Left cardiac atrium (tissue), 4 donors: ENCODE results near the gene PRKAG2. TPM values are rescaled to one million over a fixed set of nuclear protein-coding genes. Genes with fewer than 3 reads are reported as not detected.

Source experiments
- ATAC-seq, 2 donors: fragments of 200-7000 bp; cut with Tn5 transposase; one replicate each; pipeline ENCODE4 v1.9.1; 2020; ENCODE audit warnings: mild to moderate bottlenecking in 2 of 2, moderate library complexity in 2 of 2
- DNase-seq: peaks from one replicate; pipeline ENCODE4 v3.0.0-alpha.2; 2020
- intact Hi-C, 2 donors: fragments of 100-400 bp; cut with DNase I; formaldehyde crosslinking; loops; one replicate each; pipeline versions ENCODE4 v1.14.1 to v1.15.1; 2022 to 2023
- total RNA-seq, 2 donors: library from RNA; stranded (reverse); fragmentation: NEBNext Ultra II Directional; extraction: Animal tissue kit (Norgen Biotek cat#: 25700); gene quantifications; one replicate each; pipeline ENCODE4 v1.2.1, GENCODE V29; 2021
- donor health status: DM: no; HTN: yes; CAD: no.
- donor health status: DM: no; HTN: yes; CAD: no; lungs with severe emphysema.
- donor health status: DM: yes; HTN: yes; CAD: no.
- donor health status: Dilated cardiomyopathy.

Gene PRKAG2
- total RNA-seq, 2 donors from 2014 or later, result 141 to 253 TPM

DNA sequence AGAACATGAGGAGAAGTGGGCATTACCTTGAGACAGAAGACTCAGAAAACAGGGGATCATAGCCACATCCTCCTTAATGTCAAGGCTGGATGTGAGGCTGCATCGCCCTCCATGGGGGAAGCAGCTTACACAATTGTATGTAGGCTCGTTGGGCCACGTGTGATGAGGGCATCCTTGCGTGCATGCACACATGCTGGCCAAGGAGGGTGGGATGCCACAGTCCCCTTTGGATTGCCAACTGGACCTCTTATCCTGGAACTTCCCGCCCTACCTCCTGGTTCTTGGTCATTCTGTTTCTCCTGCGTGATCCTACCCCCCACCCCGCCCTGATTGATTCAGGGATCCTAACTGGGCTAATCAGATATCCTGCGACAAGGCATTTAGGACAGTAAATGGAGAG, 102.0 kb downstream of the PRKAG2 start:
- intact Hi-C loops, result no loop called here
- DNase-seq, result no peak
- ATAC-seq, result no peak

DNA sequence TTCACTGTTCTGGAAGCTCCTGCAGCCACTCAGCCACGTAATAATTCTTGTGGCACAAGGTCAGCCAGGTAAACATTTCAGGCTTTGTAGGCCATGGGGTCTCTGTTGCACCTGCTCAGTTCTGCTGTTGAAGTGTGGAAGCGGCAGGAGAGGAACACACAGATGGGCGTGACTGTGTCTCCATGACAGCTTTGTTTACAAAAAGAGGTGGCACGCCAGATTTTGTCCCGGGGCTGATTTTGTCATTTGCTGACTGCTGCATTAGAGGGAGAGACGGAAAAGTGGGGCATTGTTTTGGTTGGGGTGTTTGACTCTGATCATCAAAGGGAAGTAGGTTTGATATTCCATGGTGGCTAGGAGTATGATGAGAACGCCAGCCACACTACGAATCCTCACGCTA, 103.1 kb downstream of the PRKAG2 start:
- intact Hi-C loops, result no loop called here
- no peak for ATAC-seq
- no peak for DNase-seq

- no peak for DNase-seq
- intact Hi-C loops, result no loop called here
- no peak for ATAC-seq
Observed at GRCh38 chr7:151770232-151770631, 106.7 kb downstream of the PRKAG2 start.

DNA sequence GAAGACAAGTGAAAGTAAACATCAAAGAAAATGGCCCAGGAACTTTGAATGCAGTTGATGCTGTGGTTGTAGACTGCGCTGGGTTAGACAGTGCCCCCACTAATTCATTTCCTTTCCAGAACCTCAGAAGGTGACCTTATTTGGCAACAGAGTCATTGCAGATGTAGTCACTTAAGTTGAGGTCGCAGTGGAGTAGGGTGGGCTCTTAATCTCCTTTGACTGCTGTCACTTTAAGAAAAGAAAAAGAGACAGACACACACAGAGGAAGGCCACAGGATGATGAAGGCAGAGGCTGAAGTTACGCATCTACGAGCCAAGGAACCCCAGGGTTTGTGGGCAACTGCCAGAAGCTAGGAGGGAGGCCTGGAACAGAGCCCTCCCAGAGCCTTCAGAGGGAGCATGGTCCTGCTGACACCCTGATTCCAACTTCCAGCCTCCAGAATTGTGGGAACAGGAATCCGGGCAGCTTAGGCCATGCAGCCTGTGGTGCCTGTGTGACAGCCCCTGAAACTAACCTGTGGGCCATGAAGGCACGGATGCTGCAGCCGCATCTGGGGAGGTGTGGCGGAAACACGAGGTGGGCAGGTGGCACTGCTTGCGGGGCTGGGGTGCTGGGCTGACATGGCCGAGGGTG, 107.6 kb downstream of the PRKAG2 start:
- DNase-seq (no peak), ATAC-seq (no peak)
- intact Hi-C loops, result no loop called here

DNA sequence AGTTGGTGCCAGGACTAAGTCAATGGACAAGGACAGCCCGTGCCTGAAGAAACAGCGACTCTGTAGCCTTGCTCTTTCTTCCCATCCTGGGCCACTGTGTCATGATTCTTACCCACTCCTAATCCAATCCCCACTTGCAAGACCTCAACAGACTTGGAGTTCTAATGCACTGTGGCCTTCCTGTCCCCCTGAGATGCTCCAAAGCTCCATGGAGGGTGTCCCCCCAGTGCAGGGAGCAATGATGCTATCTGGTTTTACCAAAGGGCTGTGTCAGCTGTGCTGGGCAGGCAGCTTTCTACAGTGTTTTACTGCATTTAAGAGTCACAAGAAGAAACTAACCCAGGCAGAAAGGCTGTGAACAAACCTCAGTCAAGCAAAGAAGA, 108.1 kb downstream of the PRKAG2 start:
- ATAC-seq (no peak), DNase-seq (no peak)
- intact Hi-C loops, result no loop called here

- ATAC-seq, result no peak
- intact Hi-C loops, result no loop called here
- no peak for DNase-seq
Observed at GRCh38 chr7:151767557-151767956, 109.4 kb downstream of the PRKAG2 start.

- intact Hi-C loops, result no loop called here
- no peak for ATAC-seq
- DNase-seq, result no peak
Observed at GRCh38 chr7:151764056-151764920, 112.6 kb downstream of the PRKAG2 start.

DNA sequence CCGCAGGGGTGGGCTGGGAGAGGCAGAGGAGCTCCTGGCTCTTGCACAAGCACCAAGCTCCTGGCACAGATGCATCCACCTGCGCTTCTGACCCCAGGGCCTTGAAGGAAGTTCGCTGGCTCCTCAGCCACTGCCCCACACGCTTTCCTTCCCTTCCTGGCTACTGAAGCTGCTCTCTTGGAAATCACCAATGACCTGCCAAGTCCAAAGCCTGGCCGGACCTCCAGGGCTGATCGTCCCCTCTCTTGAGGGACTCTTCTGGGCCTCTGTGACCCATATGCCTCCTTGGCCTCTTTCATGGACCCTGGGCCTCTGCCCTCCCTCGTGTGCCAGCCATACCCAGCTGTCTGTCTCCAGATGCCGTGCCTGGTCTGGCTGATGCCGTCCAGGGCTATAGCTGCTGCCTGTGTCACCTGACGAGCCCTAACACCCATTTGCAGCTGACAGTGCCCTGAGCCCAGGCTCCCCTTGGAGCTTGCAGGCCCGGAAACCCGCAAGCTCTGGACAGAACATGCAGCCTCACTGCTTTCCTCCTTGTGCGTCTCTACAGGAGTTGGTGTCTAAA, 113.4 kb downstream of the PRKAG2 start:
- DNase-seq, result no peak
- ATAC-seq, result peak in 1 of 2 donors; percentile 67
- intact Hi-C loops, result no loop called here

GRCh38 chr7:151762583-151763245, 114.2 kb downstream of the PRKAG2 start:
- DNase-seq, result no peak
- ATAC-seq, result no peak
- intact Hi-C loops, result no loop called here

GRCh38 chr7:151761957-151762356, 115.0 kb downstream of the PRKAG2 start:
- ATAC-seq (no peak), DNase-seq (no peak)
- intact Hi-C loops, result no loop called here

GRCh38 chr7:151761231-151761630, 115.7 kb downstream of the PRKAG2 start:
- DNase-seq (no peak), ATAC-seq (no peak)
- intact Hi-C loops, result no loop called here

GRCh38 chr7:151759591-151760042, 117.3 kb downstream of the PRKAG2 start:
- peak; percentile 65 for DNase-seq

DNA sequence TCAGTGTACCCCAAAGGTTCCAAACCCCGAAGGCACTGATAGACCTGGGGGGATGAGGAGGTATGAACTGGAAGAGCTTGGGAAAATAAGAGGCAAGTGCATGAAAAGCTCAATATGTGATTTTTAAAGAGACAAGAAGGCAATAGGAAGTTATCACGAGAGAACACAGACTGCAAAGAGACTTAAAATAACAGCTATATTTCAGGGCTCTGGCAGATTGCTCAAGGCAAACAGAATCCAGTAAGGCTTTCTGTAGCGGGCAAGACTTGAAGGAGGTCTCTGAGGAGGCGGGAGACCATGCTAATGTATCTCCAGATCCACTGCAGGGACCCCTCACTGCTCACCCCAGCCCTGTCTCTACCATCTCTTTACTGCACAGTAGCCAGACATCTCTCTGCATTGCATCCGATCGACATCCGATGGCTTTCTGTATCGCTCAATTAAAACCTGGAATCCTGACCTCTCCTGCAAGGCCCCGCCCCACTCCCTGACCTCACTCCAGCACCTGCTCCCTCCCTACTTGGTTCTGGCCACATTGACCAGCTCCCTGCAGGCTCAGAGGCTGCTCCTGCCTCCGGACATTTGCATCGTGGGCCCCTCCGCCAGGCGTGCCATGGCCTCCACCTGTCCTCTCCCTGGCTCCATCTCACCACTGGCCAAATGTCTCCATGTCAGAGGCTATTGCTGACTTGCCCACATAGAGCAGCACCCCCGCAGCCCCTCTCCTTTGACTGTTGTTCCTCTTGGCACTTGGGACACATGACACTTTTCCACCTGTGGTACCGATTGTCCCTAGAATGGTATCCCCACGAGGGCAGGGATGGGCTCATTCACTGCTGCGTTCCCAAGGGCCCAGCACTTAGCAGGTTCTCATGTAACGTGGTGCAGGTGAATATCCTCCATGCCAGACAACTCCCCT, 118.0 kb downstream of the PRKAG2 start:
- ATAC-seq, result no peak
- intact Hi-C loops, result loop anchor here (2.0 to 10.0 kb wide), 4 partner anchors 184 to 392 kb away; no protein-coding TSS in a partner anchor

More at GRCh38 chr7:151759591-151760042, 117.3 kb downstream of the PRKAG2 start:
- intact Hi-C loops, result loop anchor here (2.0 to 10.0 kb wide), 4 partner anchors 185 to 392 kb away; no protein-coding TSS in a partner anchor
- ATAC-seq, result peak; percentile 45 to 59

GRCh38 chr7:151757274-151757673, 119.6 kb downstream of the PRKAG2 start:
- ATAC-seq (no peak), DNase-seq (no peak)
- intact Hi-C loops, result loop anchor here (5.0 to 10.0 kb wide), 3 partner anchors 182 to 390 kb away; no protein-coding TSS in a partner anchor

More for the DNA sequence above, 118.0 kb downstream of the PRKAG2 start:
- DNase-seq, result no peak

DNA sequence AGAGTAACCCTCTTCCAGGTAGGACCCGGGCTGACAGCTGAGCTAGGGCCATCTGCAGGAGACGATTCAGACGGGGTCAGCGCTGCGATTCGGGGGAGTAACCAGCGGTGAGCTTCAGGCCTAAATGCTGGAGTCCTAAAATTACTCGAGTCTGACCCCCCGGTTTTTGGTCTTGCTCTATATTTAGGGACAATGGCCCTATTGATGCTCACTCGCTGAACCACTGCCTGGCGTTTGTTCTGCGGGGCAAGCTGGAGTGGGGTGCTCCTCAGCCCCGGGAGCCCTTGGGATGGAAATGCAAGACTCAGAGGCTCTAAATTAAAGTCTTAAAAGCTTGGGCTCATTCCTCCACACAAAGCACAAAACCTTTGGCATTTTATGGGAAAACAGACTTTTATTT, 120.0 kb downstream of the PRKAG2 start:
- no peak for ATAC-seq
- no peak for DNase-seq
- intact Hi-C loops, result loop anchor here (5.0 to 10.0 kb wide), 3 partner anchors 182 to 390 kb away; no protein-coding TSS in a partner anchor

DNA sequence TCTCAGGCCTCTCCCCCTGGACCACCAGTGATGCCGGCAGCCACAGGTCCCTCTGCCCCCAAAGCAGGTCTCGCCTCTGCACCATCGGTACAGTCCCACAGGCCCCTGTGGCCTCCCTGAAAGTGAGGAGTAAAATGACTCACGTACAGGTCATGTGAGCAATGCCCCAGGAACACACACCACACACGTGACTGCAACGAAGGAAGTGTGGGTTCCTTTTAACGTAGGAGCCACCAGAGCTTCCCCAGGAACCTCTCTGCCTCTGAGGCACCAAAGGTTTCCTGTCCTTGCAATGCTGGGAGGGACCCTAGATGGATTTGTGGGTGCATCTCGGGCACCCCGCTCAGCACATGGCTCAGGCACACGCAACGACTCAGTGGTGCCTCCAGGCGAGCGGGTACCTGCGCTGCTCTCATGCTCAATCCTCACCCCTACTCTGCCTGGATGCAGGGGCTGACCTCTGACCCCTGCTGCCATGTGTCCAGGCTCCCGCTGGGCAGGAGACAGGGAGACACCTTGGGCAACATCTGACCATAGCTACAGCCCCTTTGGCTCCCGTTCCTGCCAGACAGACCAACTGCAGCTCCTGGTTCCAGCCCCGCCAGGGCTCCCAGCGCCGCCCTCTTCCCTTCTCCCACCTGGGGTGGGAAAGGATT, 120.7 kb downstream of the PRKAG2 start:
- intact Hi-C loops, result loop anchor here (5.0 to 10.0 kb wide), 3 partner anchors 181 to 389 kb away; no protein-coding TSS in a partner anchor
- DNase-seq, result no peak
- ATAC-seq, result no peak

- ATAC-seq, result peak; percentile 9 to 28
- intact Hi-C loops, result loop anchor here (5.0 to 10.0 kb wide), 3 partner anchors 180 to 388 kb away; no protein-coding TSS in a partner anchor
- no peak for DNase-seq
Observed at GRCh38 chr7:151755131-151755801, 121.6 kb downstream of the PRKAG2 start.
